Activated CD8-positive, alpha-beta memory T cell treated with anti-CD3 and anti-CD28 coated beads, Interleukin-2, amount 50 U/mL, for 48 hours (primary cell): ENCODE data around the gene DISP3.

Experiments
- DNase-seq: peaks from one replicate; pipeline ENCODE4 v3.0.0-alpha.2; 2020

The DISP3 gene

DNA sequence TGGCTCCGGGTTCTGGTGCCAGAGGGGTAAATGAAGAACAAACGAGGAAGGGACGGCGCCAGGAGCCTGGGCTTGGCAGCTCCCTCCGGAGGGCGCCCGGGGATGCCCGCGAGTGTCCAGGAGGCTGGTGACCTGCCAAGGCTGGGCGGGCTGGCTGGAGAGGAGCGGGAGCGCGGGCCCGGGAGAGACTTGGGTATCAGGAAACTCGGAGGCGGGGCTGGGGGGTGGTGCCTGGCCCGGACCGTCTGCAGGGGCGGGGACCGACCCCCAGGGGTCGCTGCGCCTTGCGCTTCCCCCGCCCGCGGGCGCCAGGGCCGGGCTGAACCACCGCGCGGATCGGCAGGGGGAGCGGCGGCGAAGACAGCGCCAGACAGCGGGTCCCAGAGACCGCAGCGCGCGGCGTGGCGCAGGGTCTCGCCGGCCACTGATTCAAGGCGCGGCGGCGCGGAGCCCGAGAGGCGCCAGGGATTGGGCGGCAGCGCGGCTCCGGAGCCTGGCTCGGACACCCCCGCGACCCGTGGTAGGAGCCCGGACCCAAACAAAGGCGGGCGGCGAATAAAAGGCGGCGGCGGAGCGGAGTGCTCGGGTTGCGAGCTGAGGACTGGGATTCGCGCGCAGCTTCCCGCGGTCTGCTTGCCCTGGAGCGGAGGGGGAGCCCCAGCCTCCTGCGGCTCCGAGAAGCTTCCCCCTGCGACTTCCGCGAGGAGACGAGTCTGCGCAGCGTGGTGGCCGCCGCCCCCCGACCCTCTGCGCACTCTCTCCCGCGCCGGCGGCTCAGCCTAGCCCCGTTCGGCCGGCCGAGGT is at the start of gene DISP3:
Gene DISP3 (plus strand): TSS at position 585 of the 804 bp plus-strand sequence. CDS start 21,838 bp downstream, outside the sequence.
- peak; percentile 91 for DNase-seq

DNA sequence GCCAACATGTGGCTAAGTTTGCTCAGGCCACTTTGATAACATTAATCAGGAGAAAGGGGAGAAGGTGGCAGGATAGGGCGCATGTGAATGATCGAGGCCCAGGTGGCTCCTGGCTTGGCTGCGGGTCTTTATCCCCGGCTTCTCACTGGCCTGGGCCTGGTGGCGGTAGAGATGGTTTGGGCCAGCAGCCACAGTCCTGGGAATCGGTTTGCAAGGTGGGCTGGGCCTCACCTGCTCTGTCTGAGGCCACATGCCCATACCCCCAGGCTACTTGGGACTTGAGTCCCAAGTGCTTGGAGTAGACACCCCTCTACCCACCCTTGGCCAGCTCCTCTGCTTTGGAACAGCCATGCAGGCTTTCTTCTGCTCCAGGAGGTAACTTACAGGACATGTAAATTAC is 49.7 kb upstream of the DISP3 start:
- no peak for DNase-seq

DNA sequence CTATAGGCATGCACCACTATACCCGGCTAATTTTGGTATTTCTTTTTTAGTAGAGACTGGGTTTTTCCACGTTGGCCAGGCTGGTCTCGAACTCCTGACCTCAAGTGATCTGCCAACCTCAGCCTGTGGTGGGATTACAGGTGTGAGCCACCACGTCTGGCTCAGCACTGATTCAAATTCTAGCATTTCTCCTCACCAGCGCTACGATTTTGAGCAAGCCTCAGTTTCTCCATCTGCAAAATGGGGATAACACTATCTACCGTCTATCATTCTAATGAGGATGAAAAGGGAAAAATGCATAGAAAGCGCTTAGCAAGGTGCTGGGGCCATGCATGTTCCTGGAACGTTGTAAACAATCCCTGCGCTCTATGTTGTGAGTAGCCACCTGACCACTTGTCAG is 49.0 kb upstream of the DISP3 start:
- no peak for DNase-seq

DNA sequence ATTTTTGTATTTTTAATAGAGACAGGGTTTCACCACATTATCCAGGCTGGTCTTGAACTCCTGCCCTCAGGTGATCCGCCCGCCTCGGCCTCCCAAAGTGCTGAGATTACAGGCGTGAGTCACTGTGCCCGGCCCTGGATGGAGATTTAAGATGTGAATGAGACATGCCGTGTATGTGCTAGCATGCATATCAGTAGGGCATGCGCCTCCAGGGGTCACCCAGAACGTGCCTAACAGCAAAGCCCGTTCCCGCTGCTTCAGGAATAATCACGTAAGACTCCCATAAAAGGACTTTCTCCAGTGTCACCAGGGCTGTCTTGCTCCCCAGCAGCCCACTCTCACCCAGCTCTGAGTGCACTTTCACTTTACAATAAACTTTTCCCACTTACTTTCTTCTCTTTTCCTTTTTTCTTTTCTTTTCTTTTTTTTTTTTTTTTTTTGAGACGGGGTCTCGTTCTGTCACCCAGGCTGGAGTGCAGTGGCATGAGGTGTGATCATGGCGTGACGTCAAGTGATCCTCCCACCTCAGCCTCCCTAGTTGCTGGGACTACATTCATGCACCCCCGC is 46.9 kb upstream of the DISP3 start:
- no peak for DNase-seq

GRCh38 chr1:11432526-11432925 is 46.4 kb upstream of the DISP3 start:
- no peak for DNase-seq

DNA sequence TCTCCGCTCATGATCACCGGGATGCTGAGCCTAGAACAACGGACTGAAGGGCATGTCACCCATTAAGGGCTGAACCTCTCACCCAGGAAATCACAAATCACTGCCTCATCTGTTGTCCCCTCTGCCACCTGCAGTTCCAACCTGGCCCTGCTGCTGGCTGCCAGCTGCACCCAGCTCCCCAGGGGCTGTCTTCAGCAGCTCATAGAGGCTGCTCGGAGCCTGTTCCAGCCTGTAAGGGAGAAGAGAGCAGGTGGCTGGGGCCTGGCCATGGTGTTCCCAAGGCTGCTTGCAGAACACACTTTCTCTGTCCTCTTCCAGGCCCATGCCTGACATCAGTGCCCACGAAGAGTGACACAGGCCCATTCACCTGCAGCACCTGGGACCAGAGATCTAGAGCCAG is 44.5 kb upstream of the DISP3 start:
- DNase-seq: no peak

- DNase-seq: no peak
Measured at GRCh38 chr1:11434926-11435325, 44.0 kb upstream of the DISP3 start.

DNA sequence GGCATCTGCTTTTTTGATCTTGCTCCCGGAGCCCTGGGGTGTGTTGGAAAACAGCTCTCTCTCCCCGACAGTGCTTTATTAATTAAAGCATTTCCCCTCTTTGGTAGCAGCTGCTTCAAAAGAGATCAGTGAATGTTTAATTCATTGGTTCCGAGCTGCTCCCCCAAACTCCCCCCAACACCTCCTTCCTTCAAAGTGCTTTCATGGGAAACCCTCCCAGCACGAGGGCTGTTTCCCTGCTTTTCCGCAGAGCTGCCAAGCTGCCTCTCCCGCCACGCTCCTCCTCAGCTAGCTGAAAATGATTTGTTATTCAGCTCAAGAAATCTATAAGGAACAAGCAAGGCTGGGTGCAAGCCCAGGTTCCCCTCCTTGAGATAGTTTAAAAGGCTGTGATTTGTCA is 40.0 kb upstream of the DISP3 start:
- DNase-seq: no peak

GRCh38 chr1:11441211-11441952 is 37.6 kb upstream of the DISP3 start:
- DNase-seq: no peak

- no peak for DNase-seq
Measured at GRCh38 chr1:11443043-11443442, 35.9 kb upstream of the DISP3 start.

GRCh38 chr1:11443961-11444658 is 34.8 kb upstream of the DISP3 start:
- DNase-seq: no peak

GRCh38 chr1:11444907-11445306 is 34.0 kb upstream of the DISP3 start:
- DNase-seq: no peak

- DNase-seq: no peak
Measured at GRCh38 chr1:11447903-11448302, 31.1 kb upstream of the DISP3 start.

DNA sequence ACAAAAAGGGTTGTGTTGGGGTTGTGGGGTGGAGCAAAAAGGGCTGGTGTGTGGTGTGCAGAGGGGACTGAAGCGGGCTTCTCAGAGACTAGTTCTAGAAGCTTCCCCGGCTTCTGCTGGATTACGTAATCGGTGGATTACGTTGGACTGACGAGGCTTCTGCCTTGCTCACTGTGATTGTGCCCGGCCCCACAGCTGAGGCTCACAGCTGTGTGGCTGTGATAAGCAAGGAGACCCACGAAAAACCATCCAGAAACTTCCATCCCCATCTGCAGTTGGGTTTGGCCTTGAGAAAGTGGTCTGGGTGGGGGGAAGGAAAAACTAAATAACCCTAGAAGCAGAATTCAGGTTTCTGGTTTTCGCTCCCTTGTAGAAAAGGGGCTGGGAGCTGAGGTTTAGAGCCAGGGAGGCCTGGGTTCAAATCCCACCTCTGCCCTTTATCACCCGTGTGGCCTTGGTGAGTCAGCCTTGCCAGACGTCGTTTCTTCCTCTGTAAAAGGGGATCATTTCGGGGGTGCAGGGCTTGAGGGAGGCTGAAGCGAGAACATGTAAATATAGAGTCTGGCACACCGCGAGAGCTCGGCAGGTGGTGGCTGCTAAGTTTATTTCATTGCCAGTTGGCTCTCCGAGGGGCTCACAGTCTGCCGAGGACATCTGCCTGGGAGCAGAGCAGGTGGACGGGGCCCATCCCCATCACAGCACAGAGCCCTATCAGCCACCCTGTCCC is 30.4 kb upstream of the DISP3 start:
- no peak for DNase-seq

DNA sequence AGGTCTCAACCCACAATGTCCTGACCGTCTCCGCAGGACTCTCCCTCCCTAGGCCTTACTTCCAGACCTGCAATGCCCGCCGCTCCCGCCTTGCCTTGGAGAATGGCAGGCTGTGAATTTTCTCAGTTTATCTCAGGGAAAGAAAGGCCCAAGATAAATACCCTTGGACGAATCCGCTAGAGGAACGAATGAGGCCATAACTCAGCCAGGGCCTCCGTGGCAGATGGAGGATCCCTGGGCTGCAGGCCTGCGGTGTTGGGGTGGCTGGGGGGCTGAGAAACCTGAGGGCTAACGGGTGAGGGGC is 29.9 kb upstream of the DISP3 start:
- no peak for DNase-seq

DNA sequence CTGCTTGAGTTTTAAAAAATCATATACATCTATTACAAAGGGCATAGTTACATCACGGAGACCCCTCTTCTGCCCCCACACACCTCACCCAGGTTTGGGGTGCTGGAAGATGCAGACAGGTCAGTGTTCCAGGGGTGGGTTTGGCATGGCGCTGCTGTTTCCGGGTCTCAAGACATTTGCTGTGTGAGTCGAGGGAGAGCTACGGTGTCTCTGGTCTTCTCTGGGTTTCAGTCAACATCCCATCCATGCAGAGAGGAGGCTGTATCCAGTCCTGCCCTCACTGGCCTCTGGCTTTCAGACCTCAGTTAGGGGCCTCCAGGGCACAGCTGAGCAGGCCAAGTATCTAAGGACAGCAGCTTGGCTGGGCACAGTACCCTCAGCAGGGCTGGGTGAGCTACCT is 28.6 kb upstream of the DISP3 start:
- no peak for DNase-seq

GRCh38 chr1:11453742-11454491 is 25.0 kb upstream of the DISP3 start:
- DNase-seq: no peak

GRCh38 chr1:11455967-11456570 is 22.9 kb upstream of the DISP3 start:
- DNase-seq: no peak

DNA sequence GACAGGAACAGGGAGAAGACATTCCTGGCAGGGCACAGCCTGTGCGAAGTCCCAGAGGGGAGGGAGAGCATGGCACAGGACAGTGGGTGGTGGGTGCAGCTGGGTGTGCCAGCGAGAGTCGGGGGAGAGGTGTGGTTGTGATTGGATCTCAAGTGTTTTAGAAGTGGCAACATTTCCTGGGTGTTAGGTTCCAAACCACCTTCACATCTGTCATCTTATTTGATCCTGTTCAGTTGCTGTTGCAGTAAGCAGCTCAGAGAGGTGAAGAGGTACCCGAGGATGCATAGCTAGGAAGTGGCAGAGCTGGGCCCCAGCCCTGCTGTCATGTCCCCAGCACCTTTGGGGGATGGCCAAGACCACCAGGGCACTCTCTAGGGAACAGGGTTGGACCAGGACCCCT is 22.0 kb upstream of the DISP3 start:
- no peak for DNase-seq

GRCh38 chr1:11458811-11459275 is 20.1 kb upstream of the DISP3 start:
- DNase-seq: no peak

GRCh38 chr1:11461531-11462137 is 17.3 kb upstream of the DISP3 start:
- no peak for DNase-seq
